NCI-H2029 treated with DMSO at 0.1 percent for 48 hours (cell line): ENCODE data around the gene BIRC5.
"Not testable (repeated sequence)": the region's sequence is repeated elsewhere in the genome, so short reads cannot be mapped to it uniquely, and the experiment has no call there.

ENCODE experiments used
- DNase-seq: peaks from one replicate; lab custom pipeline; 2025; lab: John Stamatoyannopoulos, UW

The BIRC5 gene

DNA sequence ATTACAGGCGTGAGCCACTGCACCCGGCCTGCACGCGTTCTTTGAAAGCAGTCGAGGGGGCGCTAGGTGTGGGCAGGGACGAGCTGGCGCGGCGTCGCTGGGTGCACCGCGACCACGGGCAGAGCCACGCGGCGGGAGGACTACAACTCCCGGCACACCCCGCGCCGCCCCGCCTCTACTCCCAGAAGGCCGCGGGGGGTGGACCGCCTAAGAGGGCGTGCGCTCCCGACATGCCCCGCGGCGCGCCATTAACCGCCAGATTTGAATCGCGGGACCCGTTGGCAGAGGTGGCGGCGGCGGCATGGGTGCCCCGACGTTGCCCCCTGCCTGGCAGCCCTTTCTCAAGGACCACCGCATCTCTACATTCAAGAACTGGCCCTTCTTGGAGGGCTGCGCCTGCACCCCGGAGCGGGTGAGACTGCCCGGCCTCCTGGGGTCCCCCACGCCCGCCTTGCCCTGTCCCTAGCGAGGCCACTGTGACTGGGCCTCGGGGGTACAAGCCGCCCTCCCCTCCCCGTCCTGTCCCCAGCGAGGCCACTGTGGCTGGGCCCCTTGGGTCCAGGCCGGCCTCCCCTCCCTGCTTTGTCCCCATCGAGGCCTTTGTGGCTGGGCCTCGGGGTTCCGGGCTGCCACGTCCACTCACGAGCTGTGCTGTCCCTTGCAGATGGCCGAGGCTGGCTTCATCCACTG, at the start of gene BIRC5:
Gene BIRC5 (plus strand): TSS at position 238 of the 690 bp plus-strand sequence. CDS start 64 bp downstream, at position 302.
- DNase-seq: peak; percentile 55

DNA sequence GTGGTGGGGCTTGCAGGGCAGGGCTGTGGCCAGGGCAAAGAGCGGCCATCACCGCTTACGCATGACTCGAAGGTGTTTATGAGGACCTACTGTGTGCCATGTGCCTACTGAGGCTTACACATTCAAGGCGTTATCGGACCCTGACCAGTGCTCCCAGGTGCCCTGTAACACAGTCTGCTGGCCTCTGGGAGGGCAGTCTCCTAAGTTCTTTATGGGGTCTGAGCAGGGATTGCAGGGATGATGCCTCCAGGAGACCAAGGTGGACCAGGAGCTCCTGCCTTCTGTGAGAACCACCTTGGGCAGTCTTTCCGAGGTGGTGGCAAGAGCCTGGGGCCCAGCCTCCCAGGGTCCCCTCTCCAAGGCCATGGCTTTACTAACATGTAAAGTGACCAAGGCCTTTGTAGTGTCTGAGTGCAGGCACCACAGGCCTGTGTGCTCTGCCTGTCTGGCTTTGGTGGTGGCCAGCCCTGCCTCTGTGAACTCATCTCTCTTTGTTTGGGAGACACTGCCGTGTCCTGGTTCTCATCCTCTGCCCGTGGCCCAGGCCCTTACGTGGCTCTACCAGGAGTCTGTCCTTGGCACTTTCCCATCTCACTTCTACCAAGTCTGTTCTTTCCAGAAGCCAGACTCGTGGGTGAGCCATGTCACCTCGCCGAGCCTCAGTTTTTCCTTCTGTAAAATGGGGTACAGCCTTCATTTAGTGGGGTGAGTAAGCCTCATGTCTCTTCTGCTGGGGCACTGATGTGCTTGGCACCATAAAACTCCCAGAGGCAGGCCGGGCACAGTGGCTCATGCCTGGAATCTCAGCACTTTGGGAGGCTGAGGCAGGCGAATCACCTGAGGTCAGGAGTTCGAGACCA, 49.1 kb upstream of the BIRC5 start:
- DNase-seq: no peak

DNA sequence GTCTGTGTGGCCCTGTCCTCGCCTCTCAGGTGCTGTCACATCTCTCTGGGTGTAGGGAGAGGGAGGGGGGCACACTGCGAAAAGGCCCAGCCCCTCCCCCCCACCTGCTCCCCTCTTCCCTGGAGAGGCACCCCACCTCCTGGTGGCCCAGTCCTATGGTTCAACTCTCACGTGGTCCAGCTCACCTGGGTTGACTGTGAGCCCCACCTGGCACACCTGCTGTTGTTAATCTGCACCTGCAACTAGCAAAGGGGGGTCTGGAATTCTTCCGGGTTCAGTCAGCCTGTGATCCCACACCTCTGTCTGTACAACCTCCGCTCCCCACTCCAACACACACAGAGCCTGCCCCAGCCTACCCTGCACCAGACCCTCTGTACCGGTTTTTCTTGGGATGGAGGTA, 47.6 kb upstream of the BIRC5 start:
- DNase-seq: no peak

DNA sequence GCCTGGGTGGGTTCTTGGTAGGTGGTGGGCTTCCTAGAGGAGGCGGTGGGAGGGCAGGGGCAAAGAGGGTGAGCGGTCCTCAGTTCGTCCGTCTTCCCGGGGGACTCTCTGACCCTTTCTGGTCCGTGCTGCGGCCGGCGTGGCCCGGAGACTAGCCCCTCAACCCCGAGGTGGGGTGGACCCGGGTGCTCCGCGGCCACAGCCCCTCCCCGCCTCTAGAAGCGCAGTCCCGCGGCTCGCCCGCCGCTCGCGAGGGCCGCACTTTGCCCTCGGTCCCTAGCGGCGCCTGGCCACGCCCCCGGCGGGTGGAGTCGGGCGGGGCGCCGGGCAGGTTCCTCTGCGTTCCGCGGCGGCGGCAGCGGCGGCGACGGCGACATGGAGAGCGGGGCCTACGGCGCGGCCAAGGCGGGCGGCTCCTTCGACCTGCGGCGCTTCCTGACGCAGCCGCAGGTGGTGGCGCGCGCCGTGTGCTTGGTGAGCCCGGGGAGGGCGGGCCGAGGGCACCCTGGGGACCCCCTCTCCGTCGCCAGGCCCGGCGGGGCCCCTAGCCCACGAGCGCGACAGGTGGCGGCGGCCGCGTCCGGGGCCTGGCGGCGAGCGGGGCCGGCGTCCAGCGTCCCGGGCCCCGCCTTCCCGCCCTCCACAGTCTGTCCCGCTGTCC, 45.7 kb upstream of the BIRC5 start, which contains the start of gene SYNGR2:
Gene SYNGR2 (plus strand): TSS at position 340 of the 661 bp plus-strand sequence. CDS start 36 bp downstream, at position 376.
- DNase-seq: peak; percentile 16

DNA sequence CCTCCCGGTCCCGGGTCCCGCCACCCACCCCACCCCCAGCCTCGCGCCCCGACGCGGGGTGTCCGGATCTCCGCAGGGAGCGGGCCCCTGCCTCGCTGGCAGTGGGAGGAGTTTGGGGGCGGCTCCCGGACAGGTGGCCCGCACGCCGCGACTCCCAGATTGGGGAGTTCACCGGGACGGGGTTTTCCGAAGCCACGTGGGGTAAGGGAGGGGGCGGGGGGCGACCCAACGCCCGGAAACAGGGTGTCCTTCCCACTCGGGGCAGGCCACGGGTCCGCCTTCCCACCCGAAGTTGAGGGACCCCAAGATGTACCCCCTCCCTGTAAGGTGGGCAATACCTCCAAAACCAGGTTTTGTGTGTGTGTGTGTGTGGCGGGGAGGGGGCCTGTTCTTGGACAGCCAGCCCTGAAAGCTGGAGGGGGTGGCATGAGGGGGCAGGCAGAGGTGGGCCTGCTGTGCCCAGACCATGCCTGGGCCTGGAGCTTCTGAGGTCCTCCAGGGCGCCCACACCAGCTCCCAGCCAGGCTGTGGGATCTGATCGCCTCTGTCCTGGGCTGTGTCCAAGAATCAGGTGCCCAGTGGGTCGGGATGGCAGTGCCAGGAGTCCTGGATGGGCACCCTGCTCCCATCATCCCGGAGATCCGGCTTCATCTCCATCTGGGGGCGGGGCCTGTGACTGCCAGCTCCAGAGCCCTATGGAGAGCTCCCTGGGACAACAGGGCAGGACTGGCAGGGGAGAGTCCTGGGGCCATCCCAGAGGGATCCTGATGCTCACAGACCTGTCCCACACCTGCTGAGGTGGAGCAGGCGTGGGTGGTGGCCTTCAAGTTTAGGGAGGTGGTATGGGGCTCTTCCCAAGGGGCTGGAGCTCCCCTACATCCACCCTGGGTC, 44.9 kb upstream of the BIRC5 start:
- no peak for DNase-seq

DNA sequence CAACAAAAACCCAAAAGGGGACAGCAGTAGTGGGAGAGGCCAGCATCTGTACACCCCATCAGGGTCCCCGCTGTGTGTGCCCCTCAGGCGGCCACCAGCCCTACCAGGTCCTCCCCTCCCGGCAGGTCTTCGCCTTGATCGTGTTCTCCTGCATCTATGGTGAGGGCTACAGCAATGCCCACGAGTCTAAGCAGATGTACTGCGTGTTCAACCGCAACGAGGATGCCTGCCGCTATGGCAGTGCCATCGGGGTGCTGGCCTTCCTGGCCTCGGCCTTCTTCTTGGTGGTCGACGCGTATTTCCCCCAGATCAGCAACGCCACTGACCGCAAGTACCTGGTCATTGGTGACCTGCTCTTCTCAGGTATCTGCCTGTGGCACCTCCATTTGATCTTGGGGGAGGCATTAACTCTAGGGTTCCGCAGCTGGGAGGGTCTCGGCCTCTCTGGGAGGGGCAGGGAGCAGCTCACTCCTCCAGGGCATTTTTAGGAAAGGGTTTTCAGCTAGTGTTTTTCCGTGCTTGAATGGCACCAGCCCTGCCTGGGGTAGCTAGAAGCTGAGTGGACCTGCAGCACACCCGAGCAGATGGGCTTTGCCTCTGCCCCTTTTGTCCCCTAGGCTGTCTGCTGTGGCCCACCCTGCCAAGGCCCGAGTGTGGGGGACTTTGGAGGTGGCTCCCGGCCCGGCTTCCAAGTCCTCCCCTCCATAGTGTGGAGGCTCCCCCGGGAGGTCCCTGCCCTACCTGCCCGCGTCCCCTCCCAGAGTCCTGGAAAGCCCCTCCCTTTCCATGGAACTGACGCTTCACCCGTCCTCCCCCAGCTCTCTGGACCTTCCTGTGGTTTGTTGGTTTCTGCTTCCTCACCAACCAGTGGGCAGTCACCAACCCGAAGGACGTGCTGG, 43.1 kb upstream of the BIRC5 start:
- DNase-seq: no peak

DNA sequence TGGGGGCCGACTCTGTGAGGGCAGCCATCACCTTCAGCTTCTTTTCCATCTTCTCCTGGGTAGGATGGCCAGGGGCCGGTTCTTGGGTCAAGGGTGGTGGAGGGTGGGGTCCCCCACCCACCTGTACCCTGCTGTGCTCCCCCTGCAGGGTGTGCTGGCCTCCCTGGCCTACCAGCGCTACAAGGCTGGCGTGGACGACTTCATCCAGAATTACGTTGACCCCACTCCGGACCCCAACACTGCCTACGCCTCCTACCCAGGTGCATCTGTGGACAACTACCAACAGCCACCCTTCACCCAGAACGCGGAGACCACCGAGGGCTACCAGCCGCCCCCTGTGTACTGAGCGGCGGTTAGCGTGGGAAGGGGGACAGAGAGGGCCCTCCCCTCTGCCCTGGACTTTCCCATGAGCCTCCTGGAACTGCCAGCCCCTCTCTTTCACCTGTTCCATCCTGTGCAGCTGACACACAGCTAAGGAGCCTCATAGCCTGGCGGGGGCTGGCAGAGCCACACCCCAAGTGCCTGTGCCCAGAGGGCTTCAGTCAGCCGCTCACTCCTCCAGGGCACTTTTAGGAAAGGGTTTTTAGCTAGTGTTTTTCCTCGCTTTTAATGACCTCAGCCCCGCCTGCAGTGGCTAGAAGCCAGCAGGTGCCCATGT, 42.3 kb upstream of the BIRC5 start:
- not testable (repeated sequence) for DNase-seq

DNA sequence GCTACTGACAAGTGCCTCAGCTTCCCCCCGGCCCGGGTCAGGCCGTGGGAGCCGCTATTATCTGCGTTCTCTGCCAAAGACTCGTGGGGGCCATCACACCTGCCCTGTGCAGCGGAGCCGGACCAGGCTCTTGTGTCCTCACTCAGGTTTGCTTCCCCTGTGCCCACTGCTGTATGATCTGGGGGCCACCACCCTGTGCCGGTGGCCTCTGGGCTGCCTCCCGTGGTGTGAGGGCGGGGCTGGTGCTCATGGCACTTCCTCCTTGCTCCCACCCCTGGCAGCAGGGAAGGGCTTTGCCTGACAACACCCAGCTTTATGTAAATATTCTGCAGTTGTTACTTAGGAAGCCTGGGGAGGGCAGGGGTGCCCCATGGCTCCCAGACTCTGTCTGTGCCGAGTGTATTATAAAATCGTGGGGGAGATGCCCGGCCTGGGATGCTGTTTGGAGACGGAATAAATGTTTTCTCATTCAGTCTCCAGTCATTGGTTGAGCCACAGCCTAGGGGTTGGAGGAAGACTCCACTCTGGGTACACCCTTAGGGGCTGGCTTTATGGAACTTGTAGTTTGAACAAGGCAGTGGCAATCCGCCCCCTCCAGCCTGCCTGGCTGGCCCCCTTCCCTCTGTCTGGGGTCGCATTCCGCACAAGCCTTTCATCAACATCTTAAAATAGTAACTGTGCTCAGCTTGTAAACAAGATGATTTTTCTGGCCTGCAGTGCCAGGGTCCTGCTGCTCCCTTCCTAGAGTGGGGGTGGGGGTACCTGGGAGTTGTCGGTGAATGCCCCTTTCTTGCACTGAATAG, 41.6 kb upstream of the BIRC5 start:
- no peak for DNase-seq

DNA sequence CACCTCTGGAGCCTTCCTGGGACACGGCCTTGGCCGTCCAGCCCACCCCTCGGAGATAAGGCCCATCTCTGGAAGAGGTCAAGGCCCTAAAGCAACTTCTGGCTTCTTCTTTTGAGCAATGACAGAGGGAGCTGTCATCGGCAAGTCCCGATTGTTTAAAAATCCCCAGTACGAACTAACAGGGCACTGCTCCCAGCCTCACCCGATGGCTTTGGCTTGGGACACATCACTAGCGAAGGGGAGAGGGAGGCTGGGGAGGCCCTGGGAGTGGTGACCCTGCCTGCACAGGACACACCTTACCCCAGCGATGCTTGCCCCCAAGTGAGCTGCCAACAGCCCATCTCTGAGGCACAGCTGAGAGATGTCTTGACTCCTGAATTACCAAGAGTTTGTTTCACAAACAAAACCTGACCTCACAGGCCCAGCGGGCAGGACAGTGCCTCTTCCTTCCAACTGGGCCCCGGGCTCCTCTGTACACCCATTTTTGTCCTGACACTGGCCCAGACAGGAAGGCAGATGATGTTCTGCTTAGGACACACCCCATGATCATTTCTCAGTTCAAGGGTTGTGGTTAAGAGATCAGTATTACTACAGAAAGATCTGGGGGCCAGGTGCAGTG, 40.8 kb upstream of the BIRC5 start:
- DNase-seq: no peak

DNA sequence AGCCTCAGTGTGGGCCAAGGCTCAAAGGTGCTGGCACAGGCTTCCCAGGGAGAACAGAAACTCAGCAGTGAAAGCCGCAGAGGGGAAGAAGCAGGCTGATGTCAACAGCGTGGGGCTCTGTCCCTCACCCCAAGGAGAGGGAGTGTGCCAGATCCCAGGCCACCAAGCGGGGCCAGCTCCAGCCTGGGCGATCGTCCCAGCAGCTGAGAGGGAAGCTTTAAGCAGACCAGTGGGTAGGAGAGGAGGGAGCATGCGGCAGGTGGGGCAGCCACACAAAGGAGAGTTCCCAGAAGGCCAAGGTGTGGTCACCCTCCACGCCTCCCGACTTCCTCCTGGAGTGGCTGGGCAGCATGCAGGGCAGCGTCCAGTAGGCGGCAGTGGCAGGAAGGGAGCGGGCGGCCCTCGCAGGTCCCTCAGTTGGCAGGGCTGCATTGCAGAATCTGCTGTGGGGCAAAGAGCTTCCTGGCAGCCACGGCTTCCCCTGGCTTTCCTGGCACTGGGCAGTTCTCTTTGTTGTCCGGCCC, 39.6 kb upstream of the BIRC5 start:
- DNase-seq: peak; percentile 34

DNA sequence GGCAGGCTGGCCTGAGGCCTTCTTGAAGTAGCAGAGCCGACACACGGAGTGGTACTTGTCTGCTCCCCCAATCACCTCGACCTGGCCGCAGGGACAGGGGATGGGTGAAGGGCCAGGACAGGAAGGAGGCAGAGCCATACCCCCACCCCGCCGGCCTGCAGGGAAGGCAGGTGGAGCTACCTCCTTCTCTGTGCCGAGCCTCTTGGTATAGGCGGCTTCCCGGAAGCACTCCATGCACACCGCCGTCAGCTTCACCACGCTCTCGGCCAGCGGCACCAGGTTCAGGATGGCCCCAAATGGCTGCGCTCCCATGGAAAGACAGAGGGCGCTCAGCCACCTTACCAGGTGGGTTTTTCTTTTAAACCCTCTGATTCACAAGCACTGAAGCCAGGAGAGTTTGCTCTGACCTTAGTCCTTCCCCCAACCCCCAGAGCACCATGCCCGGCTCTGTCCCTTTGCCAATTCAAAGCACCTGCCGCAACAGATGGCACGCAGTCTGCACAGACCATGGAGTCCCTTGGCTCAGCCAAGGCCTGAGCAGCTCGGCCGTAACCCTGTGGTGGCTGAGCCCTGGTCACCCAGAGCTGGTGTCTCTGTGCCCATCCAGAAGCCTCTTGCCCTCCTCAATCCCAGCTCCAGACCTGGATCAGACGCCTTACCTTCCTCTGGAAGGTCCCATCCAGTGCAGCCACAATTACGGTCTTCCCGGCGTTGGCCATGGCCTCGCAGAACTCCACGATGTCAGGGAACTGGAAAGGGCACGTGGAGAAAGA, 39.0 kb upstream of the BIRC5 start:
- peak; percentile 47 for DNase-seq

DNA sequence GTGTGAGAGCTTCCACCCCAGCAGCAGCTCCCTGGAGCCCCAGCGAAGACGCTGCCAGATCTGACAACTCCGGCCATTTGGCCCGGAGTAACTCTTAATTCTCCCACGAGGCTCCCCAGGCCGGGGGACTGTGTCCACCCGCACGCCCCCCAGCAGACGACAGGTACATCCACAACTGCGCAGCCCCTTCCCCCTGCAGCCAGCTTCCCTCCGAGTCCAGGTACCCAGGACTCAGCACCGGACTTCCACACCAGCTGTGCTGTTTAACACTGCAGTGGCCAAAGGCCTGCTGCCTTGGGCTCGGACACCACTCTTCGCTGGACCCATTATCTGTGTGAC, 38.4 kb upstream of the BIRC5 start:
- no peak for DNase-seq

DNA sequence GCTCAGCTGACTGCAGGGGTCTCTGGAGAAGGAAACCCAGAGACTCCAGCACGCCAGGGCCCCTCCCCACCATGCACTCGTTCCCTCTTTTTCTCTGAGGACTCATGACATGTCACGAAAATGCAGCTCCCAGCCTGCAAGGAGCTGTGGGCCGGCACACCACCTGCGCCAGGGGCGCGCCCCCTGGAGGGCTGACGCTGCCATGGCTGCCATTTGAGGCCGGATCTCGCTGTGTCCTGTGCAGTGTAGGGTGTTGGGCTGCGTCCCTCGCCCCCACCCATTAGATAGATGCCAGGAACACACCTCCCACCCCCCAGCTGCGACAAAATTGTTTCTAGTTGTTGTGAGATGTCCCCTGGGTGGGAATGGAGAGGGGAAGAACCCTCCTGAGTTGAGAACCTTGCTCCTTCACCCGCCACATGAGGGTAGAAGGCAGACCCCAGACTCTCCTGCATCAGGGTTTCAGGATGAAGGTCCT, 37.5 kb upstream of the BIRC5 start:
- no peak for DNase-seq

DNA sequence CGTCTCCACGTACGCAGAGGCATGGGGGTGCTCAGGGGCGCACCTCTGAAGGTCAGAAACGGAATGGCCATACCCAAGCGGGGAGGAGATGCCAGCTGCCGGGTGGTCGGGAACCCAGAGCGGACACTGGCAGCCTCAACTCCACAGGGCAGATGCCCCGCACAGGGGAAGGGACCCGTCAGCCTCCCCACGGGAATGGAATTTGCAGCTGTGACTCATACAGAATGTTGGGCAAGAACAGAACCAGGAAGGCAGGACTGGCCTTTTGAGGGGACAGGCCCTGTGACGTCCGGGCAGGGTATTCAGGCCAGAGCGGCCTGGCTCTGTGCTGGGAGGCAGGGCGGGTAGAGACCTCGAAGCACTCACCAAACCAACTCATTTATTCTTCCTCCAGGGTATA, 34.7 kb upstream of the BIRC5 start:
- DNase-seq: no peak

DNA sequence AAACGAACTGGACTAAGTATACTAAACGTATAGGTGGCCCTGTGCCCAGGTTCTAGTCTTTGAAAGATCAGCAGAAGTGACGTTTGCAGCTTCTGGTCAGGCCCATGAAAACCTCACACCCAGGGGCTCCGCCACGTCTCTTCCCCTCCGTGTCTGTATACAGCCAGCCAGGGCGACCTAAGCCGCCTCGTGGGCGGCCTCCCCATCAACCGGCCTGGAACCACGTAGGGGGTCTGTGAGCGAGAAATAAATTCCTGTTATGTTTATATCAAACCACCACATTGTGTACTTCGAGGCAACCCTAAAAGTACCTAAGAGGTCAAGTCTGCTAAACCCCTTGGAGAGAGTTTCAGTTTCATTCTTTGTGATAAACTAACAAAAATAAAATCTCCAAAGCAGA, 34.0 kb upstream of the BIRC5 start:
- no peak for DNase-seq

DNA sequence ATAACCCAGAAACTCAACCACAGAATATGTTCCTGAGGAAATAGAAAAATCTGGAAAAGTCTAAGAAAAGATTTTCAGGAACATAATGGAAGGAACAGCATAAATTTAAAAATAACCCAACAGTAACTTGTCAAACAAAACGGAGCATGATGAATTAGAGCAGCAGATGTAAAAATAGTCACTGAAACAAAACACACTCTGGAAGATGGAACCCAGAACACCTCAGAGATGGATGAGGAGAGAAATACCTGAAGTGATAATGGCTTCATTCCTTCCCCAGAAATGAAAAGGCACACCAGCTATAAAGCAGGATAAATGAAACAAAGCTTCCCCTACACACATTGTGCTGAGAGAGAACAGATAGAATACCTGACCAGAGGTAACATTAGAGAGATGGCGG, 33.5 kb upstream of the BIRC5 start:
- no peak for DNase-seq

DNA sequence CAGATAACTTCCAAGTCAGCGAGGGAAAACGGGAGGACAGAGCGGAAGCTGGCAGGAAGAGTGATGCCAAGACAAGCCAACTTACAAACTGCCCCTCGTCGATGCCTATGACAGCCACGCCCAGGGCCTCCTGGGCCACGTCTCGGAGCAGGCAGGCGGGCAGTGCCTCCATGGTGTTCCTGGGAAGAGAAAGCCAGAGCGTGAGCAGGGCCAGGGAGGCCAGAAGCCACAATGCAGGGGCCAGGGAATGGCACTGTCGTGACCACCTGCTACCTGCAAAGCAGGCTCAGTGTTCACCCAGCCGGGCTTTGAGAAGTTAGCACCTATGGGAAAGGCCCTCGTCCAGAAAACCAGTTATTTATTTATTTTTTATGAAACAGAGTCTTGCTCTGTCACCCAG, 31.5 kb upstream of the BIRC5 start:
- no peak for DNase-seq

DNA sequence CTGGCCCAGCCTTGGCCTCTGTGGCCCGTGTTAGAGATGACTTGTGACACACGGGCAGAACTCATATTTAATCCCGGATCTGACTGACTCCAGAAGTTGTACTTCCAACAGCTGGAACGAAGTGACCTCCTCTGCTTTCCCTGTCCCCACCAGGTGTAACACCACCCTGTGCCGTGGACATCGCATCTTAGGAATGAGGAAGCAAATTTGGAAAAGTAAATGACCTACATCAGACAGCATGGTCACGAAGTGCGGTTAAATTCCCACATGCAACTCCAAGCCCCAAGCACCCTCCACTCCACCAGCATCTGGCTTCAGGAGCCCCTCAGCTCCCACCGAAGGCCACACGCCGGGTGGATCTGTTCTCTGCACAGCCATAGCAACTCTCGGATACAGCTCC, 30.1 kb upstream of the BIRC5 start:
- DNase-seq: no peak
